ENCODE measurements around the gene CFDP1. TPM values are rescaled to one million over a fixed set of nuclear protein-coding genes. Genes with fewer than 3 reads are reported as not detected.

The CFDP1 gene
- polyA plus RNA-seq, 3 donors, result 12.9 to 23.2 (median 19.0) TPM

DNA sequence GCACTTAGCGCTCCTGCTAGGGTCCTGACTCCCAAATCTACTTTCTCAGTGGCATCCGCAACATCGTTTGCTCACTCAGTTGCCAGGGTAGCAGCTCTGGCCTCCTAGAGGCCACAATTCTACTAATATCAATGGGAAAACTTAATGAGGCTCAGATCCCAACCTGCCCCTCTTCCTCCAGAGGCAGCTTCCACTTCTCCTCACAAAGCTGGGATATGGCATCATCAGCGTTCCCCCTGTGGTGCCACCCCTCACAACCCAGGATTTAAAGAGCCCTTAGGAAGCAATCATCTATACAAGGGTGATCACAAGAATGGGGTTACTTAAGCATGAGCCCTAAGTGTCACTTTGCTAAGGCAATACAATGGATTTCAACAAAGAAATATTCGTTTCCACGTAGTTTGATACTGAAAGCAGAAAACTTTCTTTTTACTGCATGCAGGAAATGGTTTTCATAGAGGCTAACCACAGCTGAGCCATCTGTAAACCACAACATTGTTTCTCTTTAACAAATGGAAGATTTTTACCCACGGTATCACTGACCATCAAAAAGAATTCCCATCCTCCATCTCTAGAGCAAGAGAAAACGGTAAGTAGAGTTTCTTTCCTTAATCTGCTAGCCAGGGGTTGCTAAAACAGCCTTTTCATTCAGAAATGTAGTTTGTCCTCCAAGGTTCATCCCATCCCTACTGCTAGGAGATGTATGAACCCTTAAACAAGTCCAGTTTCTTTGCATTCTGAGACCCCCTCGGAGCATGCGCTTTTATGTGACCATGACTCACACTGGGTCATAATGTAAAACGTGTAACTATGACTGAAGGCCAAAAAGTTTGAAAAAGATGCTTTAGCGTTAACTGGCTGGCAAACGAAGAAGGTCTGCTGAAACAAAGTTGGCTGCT lies 113.5 kb downstream of the CFDP1 start:
- peak overlapping the region in 1 of 2 donors; percentile 67 for H3K4me3 Mint-ChIP-seq
- H3K4me3 ChIP-seq (replicated peaks in 1 of 3; ENCODE audit: low read depth in 2 of 3, low read length in 3 of 3), result no peak overlapping the region
- H3K27ac Mint-ChIP-seq, result no peak overlapping the region
- H3K27me3 ChIP-seq (ENCODE audit: control insufficient read depth in 2 of 2, insufficient read depth in 2 of 2, low read length in 2 of 2), result peaks cover 60 to 92% of the 10 kb centered on the region in 2 donors
- no peak overlapping the region for H3K27ac ChIP-seq (ENCODE audit: low read depth in 1 of 2, low read length in 2 of 2)
- H3K36me3 ChIP-seq (replicated peaks in 1 of 2; ENCODE audit: control insufficient read depth in 1 of 2, insufficient read depth in 2 of 2, low read length in 2 of 2), result no peaks in the 10 kb centered on the region
- WGBS (ENCODE audit: insufficient coverage), result 88% methylated on average over 7 of the region's 13 CpGs
- peaks cover 0 to 5% of the 10 kb centered on the region in 2 donors for H3K4me1 ChIP-seq (ENCODE audit: control insufficient read depth in 1 of 2, insufficient read depth in 2 of 2, low read length in 2 of 2)
- H2AFZ ChIP-seq (ENCODE audit: insufficient read depth, low read depth, low read length, poor library complexity, severe bottlenecking), result no peak overlapping the region
- no peak overlapping the region for H3K4me2 ChIP-seq (replicated peaks; ENCODE audit: extremely low read depth, low read length, poor library complexity, severe bottlenecking)
- H4K20me1 ChIP-seq (ENCODE audit: insufficient read depth, low read length), result peaks cover 17% of the 10 kb centered on the region
- TF ChIP-seq, protein P1, sequence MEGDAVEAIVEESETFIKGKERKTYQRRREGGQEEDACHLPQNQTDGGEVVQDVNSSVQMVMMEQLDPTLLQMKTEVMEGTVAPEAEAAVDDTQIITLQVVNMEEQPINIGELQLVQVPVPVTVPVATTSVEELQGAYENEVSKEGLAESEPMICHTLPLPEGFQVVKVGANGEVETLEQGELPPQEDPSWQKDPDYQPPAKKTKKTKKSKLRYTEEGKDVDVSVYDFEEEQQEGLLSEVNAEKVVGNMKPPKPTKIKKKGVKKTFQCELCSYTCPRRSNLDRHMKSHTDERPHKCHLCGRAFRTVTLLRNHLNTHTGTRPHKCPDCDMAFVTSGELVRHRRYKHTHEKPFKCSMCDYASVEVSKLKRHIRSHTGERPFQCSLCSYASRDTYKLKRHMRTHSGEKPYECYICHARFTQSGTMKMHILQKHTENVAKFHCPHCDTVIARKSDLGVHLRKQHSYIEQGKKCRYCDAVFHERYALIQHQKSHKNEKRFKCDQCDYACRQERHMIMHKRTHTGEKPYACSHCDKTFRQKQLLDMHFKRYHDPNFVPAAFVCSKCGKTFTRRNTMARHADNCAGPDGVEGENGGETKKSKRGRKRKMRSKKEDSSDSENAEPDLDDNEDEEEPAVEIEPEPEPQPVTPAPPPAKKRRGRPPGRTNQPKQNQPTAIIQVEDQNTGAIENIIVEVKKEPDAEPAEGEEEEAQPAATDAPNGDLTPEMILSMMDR (IDR thresholded peaks at IDR 0.05), result no peak
- peaks cover 18% of the 10 kb centered on the region for H3K4me1 Mint-ChIP-seq
- no peak for DNase-seq
- no peak overlapping the region for H3K9ac ChIP-seq (ENCODE audit: insufficient read depth, low read length, poor library complexity, severe bottlenecking)
- H3K9me3 ChIP-seq (replicated peaks in 1 of 2; ENCODE audit: control insufficient read depth in 1 of 2, insufficient read depth in 1 of 2, low read length in 2 of 2), result no peaks in the 10 kb centered on the region
- H3K27me3 Mint-ChIP-seq (ENCODE audit: low read depth in 3 of 3), result peaks cover 71 to 94% (median 93%) of the 10 kb centered on the region in 3 donors
- peaks cover 39 to 54% of the 10 kb centered on the region in 2 donors for H3K36me3 Mint-ChIP-seq
- H3K9me3 Mint-ChIP-seq, result peaks cover 0 to 13% (median 3%) of the 10 kb centered on the region in 7 donors
- H3K79me2 ChIP-seq (ENCODE audit: insufficient read depth, low read length), result no peaks in the 10 kb centered on the region
- intact Hi-C loops (cut with micrococcal nuclease), result no loop called here

DNA sequence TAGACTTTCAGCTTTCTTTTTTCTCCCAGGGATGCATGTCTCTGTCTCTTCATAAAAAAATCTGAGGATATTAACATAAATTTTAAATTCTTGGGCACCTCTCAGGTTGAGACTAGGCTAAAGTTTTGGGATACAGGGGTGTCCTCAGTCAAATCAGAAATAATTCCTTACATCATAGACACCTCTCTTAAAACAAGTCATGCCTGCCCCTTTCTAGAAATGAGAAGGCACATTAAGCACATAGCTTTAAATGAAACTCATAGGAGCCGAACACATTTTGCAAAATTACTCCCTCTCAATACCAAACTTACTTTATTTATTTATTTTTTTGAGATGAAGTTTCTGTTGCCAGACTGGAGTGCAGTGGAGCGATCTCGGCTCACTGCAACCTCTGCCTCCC lies 114.6 kb downstream of the CFDP1 start:
- peaks cover 0 to 8% (median 3%) of the 10 kb centered on the region in 7 donors for H3K9me3 Mint-ChIP-seq
- no peak overlapping the region for H3K27ac Mint-ChIP-seq
- Histone ChIP-seq H4K20me1 (ENCODE audit: insufficient read depth, low read length) (peaks cover 17% of the 10 kb centered on the region), H2AFZ (ENCODE audit: insufficient read depth, low read depth, low read length, poor library complexity, severe bottlenecking) (no peak overlapping the region), H3K4me3 (replicated peaks in 1 of 3; ENCODE audit: low read depth in 2 of 3, low read length in 3 of 3) (no peak overlapping the region), H3K79me2 (ENCODE audit: insufficient read depth, low read length) (no peaks in the 10 kb centered on the region), H3K27ac (ENCODE audit: low read depth in 1 of 2, low read length in 2 of 2) (no peak overlapping the region), H3K4me1 (ENCODE audit: control insufficient read depth in 1 of 2, insufficient read depth in 2 of 2, low read length in 2 of 2) (peaks cover 0 to 5% of the 10 kb centered on the region in 2 donors), H3K27me3 (ENCODE audit: control insufficient read depth in 2 of 2, insufficient read depth in 2 of 2, low read length in 2 of 2) (peaks cover 56 to 92% of the 10 kb centered on the region in 2 donors), H3K36me3 (replicated peaks in 1 of 2; ENCODE audit: control insufficient read depth in 1 of 2, insufficient read depth in 2 of 2, low read length in 2 of 2) (peaks cover 0 to 2% of the 10 kb centered on the region in 2 donors), H3K9ac (ENCODE audit: insufficient read depth, low read length, poor library complexity, severe bottlenecking) (no peak overlapping the region), H3K4me2 (replicated peaks; ENCODE audit: extremely low read depth, low read length, poor library complexity, severe bottlenecking) (no peak overlapping the region), H3K9me3 (replicated peaks in 1 of 2; ENCODE audit: control insufficient read depth in 1 of 2, insufficient read depth in 1 of 2, low read length in 2 of 2) (no peaks in the 10 kb centered on the region)
- peaks cover 62 to 94% (median 91%) of the 10 kb centered on the region in 3 donors for H3K27me3 Mint-ChIP-seq (ENCODE audit: low read depth in 3 of 3)
- H3K4me3 Mint-ChIP-seq, result peak overlapping the region in 1 of 2 donors; percentile 65
- H3K36me3 Mint-ChIP-seq, result peaks cover 36 to 51% of the 10 kb centered on the region in 2 donors
- TF ChIP-seq, protein P1 (IDR thresholded peaks at IDR 0.05), result no peak
- intact Hi-C loops (cut with micrococcal nuclease), result no loop called here
- no CpG with 5 or more reads among the region's 3 CpGs for WGBS (ENCODE audit: insufficient coverage)
- DNase-seq, result no peak
- peaks cover 18% of the 10 kb centered on the region for H3K4me1 Mint-ChIP-seq

Measured in CD14-positive monocyte (primary cell).